Retinal pigment epithelial cell (primary cell): ENCODE results near the gene MTFR1L.

Experiments used
- DNase-seq: peaks from one replicate; pipeline ENCODE4 v3.0.0-alpha.2; 2010; ENCODE audit warnings: low read depth
- H3K4me3 ChIP-seq: 2 replicates; pipeline ENCODE4 v1.5.1; 2011; ENCODE audit warnings: mild to moderate bottlenecking, low read length, control low read depth, moderate library complexity
- CTCF ChIP-seq: conservative IDR thresholded peaks from 2 replicates; pipeline ENCODE4 v1.5.1; 2011; ENCODE audit warnings: low read depth, low read length, control low read depth, inconsistent platforms

MTFR1L gene

GRCh38 chr1:25866288-25866687 lies 46.5 kb downstream of the MTFR1L start:
- no peak for DNase-seq
- no peak overlapping the region for H3K4me3 ChIP-seq
- no peak for TF ChIP-seq CTCF

GRCh38 chr1:25867210-25867991 lies 47.6 kb downstream of the MTFR1L start:
- H3K4me3 ChIP-seq: no peak overlapping the region
- no peak for DNase-seq
- no peak for TF ChIP-seq CTCF

- no peak for TF ChIP-seq CTCF
- DNase-seq: no peak
- H3K4me3 ChIP-seq: no peak overlapping the region
These were observed 50.3 kb downstream of the MTFR1L start for GRCh38 chr1:25869909-25870606.

- no peak for TF ChIP-seq CTCF
- DNase-seq: no peak
- no peak overlapping the region for H3K4me3 ChIP-seq
These were observed 50.9 kb downstream of the MTFR1L start for GRCh38 chr1:25870614-25871013.

GRCh38 chr1:25871086-25871703 lies 51.4 kb downstream of the MTFR1L start:
- H3K4me3 ChIP-seq: no peak overlapping the region
- DNase-seq: no peak
- TF ChIP-seq CTCF: no peak

- TF ChIP-seq CTCF: no peak
- no peak overlapping the region for H3K4me3 ChIP-seq
- DNase-seq: no peak
These were observed 52.1 kb downstream of the MTFR1L start for GRCh38 chr1:25871704-25872494.
